Endothelial cell of umbilical vein (primary cell): ENCODE measurements around the gene NCKAP5. TPM values are rescaled to one million over a fixed set of nuclear protein-coding genes. Genes with fewer than 3 reads are reported as not detected.

Experiments used
- BruUV-seq: library from RNA; stranded (reverse); fragments of 400-500 nt; replicated peaks from 2 replicates; lab custom pipeline; 2021; lab: Mats Ljungman, UMichigan
- CTCF ChIA-PET: fragments of 300-600, 350-600 bp; sonication (Branson Sonifier 250); formaldehyde crosslinking; loops from one replicate; lab custom pipeline; 2021; ENCODE audit warnings: antibody characterized with exemption, inconsistent platforms; lab: Charles Lee
- POLR2A ChIA-PET: fragments of 300-600, 350-600 bp; sonication (Branson Sonifier 250); formaldehyde crosslinking; loops from one replicate; lab custom pipeline; 2021; ENCODE audit warnings: antibody characterized with exemption, inconsistent platforms; lab: Charles Lee
- DNase-seq: peaks from one replicate; pipeline ENCODE4 v3.0.0-alpha.2; 2011; ENCODE audit warnings: low read depth, low spot score
- FAIRE-seq: peaks from 2 replicates; lab custom pipeline; 2011; peaks lifted over from hg19 to GRCh38; lab: Jason Lieb, UNC
- H2AFZ ChIP-seq: 2 replicates; pipeline ENCODE4 v1.6.0; 2012; ENCODE audit warnings: low read depth, low read length, control low read depth, inconsistent platforms
- H3K27ac ChIP-seq: 2 replicates; pipeline ENCODE4 v1.5.1; 2011; ENCODE audit warnings: low read depth, mild to moderate bottlenecking, control low read depth, low read length, moderate library complexity; ENCODE audit not compliant: insufficient read depth
- H3K27me3 ChIP-seq, 2 experiments: 2 replicates each; pipeline versions ENCODE4 v1.6.0 to v1.6.1; 2011; ENCODE audit warnings: low read length in 2 of 2, mixed read lengths in 1 of 2; ENCODE audit not compliant: control insufficient read depth in 2 of 2, insufficient read depth in 2 of 2
- H3K36me3 ChIP-seq, 2 experiments: 2 replicates in 1 of 2; 3 replicates in 1 of 2; pipeline ENCODE4 v1.5.1; 2011; ENCODE audit warnings: low read length in 2 of 2, mild to moderate bottlenecking in 1 of 2, moderate library complexity in 1 of 2; ENCODE audit not compliant: control insufficient read depth in 2 of 2, insufficient read depth in 2 of 2; ENCODE audit errors: extremely low read depth in 1 of 2
- H3K4me1 ChIP-seq: 3 replicates; pipeline ENCODE4 v1.5.1; 2011; ENCODE audit warnings: mild to moderate bottlenecking, low read length; ENCODE audit not compliant: control insufficient read depth, insufficient read depth; ENCODE audit errors: extremely low read depth
- H3K4me2 ChIP-seq: 2 replicates; pipeline ENCODE4 v1.6.1; 2011; ENCODE audit warnings: low read length, control low read depth, mixed read lengths; ENCODE audit not compliant: insufficient read depth
- H3K4me3 ChIP-seq, 3 experiments: fragments of 200-600 bp in 1 of 3; sonication (generic), shearing (Covaris generic) in 1 of 3; replicated peaks in 1 of 3; 2 replicates each; pipeline ENCODE4 v1.5.1; 2011 to 2016; ENCODE audit warnings: control low read depth in 3 of 3, low read length in 3 of 3, mild to moderate bottlenecking in 2 of 3, inconsistent platforms in 1 of 3, low read depth in 1 of 3, moderate library complexity in 1 of 3; ENCODE audit not compliant: insufficient read depth in 1 of 3
- H3K79me2 ChIP-seq: 2 replicates; pipeline ENCODE4 v1.6.0; 2012; ENCODE audit warnings: low read length, inconsistent platforms; ENCODE audit not compliant: control insufficient read depth, insufficient read depth
- H3K9ac ChIP-seq: replicated peaks from 2 replicates; pipeline ENCODE3; 2011; ENCODE audit warnings: low read length, control low read depth; ENCODE audit not compliant: insufficient read depth; ENCODE audit errors: extremely low read depth
- H3K9me1 ChIP-seq: replicated peaks from 3 replicates; pipeline ENCODE4 v1.6.0; 2011; ENCODE audit warnings: mild to moderate bottlenecking, low read length; ENCODE audit not compliant: control insufficient read depth, insufficient read depth; ENCODE audit errors: extremely low read depth
- H3K9me3 ChIP-seq: replicated peaks from 2 replicates; pipeline ENCODE4 v1.5.1; 2012; ENCODE audit warnings: low read length, inconsistent platforms; ENCODE audit not compliant: control insufficient read depth, insufficient read depth
- H4K20me1 ChIP-seq: replicated peaks from 2 replicates; pipeline ENCODE3; 2011; ENCODE audit warnings: mild to moderate bottlenecking, low read length; ENCODE audit not compliant: control insufficient read depth, insufficient read depth; ENCODE audit errors: extremely low read depth
- CTCF ChIP-seq, 2 donors: IDR thresholded peaks; 1 replicate in 1 of 2; 2 replicates in 1 of 2; pipeline ENCODE4 v1.5.1; 2011; ENCODE audit warnings: low read length in 2 of 2, mild to moderate bottlenecking in 2 of 2, moderate library complexity in 2 of 2, control low read depth in 1 of 2, inconsistent platforms in 1 of 2, low read depth in 1 of 2; ENCODE audit not compliant: insufficient read depth in 1 of 2; ENCODE audit errors: extremely low read depth in 1 of 2
- EZH2 ChIP-seq: IDR thresholded peaks from 2 replicates; pipeline ENCODE4 v1.6.1; 2012; ENCODE audit warnings: borderline replicate concordance, low read depth, mild to moderate bottlenecking, moderate library complexity, low read length, inconsistent platforms; ENCODE audit not compliant: severe bottlenecking
- FOS ChIP-seq: IDR thresholded peaks from 2 replicates; pipeline ENCODE4 v1.6.1; 2011; ENCODE audit warnings: mild to moderate bottlenecking, low read length, moderate library complexity, borderline replicate concordance; ENCODE audit not compliant: insufficient read depth
- GATA2 ChIP-seq: IDR thresholded peaks from 2 replicates; pipeline ENCODE4 v1.7.0; 2011; ENCODE audit warnings: low read depth, mild to moderate bottlenecking, moderate library complexity, mixed read lengths, low read length; ENCODE audit not compliant: insufficient read length, insufficient read depth
- JUN ChIP-seq: IDR thresholded peaks from 2 replicates; pipeline ENCODE4 v1.6.1; 2011; ENCODE audit warnings: borderline replicate concordance, low read depth; ENCODE audit not compliant: insufficient read length, insufficient read depth
- MYC ChIP-seq: IDR thresholded peaks from one replicate; pipeline ENCODE4 v1.6.1; 2011; ENCODE audit warnings: mild to moderate bottlenecking, low read depth, low read length
- POLR2A ChIP-seq: IDR thresholded peaks from 2 replicates; pipeline ENCODE4 v1.6.1; 2012; ENCODE audit warnings: low read depth, mild to moderate bottlenecking, control low read depth, low read length
- POLR2AphosphoS5 ChIP-seq: IDR thresholded peaks from 2 replicates; pipeline ENCODE4 v1.6.1; 2012; ENCODE audit warnings: low read depth, mild to moderate bottlenecking, control low read depth, low read length, moderate library complexity; ENCODE audit not compliant: insufficient read depth
- dilution Hi-C: fragments of 300-500 bp; cut with MboI; formaldehyde crosslinking; loops from one replicate; pipeline ENCODE4 v1.15.0; 2019; ENCODE audit warnings: low sequenced_read_pairs; ENCODE audit not compliant: extremely low pct_ligation_motif_present
- intact Hi-C: fragments of 100-400 bp; cut with micrococcal nuclease; formaldehyde crosslinking; loops from one replicate; pipeline ENCODE4 v1.10.0; 2022
- polyA plus RNA-seq, 4 experiments: library from polyadenylated mRNA; depleted of rRNA in 3 of 4; stranded (reverse) in 3 of 4; unstranded in 1 of 4; fragments of >200 nt; gene quantifications; 2 replicates each; pipeline versions ENCODE4 v1.2.1 to v1.2.3, GENCODE V29; 2011 to 2012; ENCODE audit warnings: missing spikeins in 1 of 4
- total RNA-seq: library from RNA; stranded (reverse); gene quantifications from 2 replicates; pipeline ENCODE4 v1.2.3, GENCODE V29; 2021
- TF ChIP-seq, protein P1 (sequence below): IDR thresholded peaks from 2 replicates; pipeline ENCODE4 v1.6.1; 2011; ENCODE audit not compliant: insufficient read depth, insufficient read length

Gene NCKAP5
- total and polyA plus RNA-seq, 2 donors (not counting 3 experiments of a cell fraction or from before 2014, with no cell fraction given): 0.47 to 3.3 TPM

DNA sequence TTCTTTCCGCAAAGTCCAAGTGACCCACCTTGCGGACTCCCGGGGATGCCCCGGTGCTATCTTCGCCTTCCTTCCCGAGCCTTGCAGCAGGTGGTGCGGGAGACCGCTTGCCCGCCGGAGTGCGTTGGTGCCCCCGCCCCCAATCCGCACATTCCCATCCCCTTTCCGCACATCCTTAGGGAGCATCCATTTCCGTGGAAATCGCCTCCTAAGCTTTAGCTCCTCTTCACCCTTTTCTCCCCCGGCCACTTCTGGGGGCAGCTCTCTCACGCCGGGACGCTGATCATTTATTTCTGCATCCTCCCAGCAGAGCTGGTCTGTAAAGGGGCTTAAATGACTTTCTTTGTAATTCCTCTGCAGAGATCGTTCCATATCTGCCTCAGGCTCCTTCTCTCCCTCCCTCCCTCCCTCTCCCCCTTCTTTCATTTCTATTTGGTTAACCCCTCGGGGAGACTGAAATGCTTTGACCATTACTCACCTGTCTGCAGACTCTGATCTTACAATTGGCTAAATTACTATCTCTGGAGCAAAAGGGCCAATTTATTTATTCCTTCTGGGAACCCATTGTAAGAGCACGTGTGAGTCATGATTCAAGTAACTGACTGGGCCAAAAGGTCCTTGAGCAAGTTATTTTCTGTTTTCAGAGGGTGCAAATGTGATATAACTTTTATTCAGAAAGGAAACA, 897.0 kb downstream of the NCKAP5 start:
- BruUV-seq: no TSS peak
- TF ChIP-seq POLR2AphosphoS5 (no peak), CTCF (IDR thresholded peaks at IDR 0.05; ENCODE audit: extremely low read depth in 1 of 2, insufficient read depth in 1 of 2, low read depth in 1 of 2, low read length in 2 of 2) (no peak), JUN (peak; percentile 47), POLR2A (peak; percentile 46), FOS (peak; percentile 93), EZH2 (no peak), MYC (no peak), GATA2 (peak; percentile 59)
- TF ChIP-seq, protein P1, sequence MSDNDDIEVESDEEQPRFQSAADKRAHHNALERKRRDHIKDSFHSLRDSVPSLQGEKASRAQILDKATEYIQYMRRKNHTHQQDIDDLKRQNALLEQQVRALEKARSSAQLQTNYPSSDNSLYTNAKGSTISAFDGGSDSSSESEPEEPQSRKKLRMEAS: peak; percentile 29
- no peaks in the 10 kb centered on the region for H3K9me1 ChIP-seq

More for the DNA sequence above, 897.0 kb downstream of the NCKAP5 start:
- dilution Hi-C loops: no loop called here
- ChIA-PET POLR2A (no interaction called here), CTCF (no interaction called here)
- H3K4me2 ChIP-seq: peak overlapping the region; percentile 76
- intact Hi-C loops: loop anchor here (1.0 to 5.0 kb wide), 7 partner anchors 20 to 1171 kb away; no protein-coding TSS in a partner anchor
- FAIRE-seq (peak; percentile 93), DNase-seq (peak; percentile 86)
- H3K9me3 ChIP-seq: no peaks in the 10 kb centered on the region
- no peaks in the 10 kb centered on the region for H3K36me3 ChIP-seq
- peaks cover 10% of the 10 kb centered on the region for H3K79me2 ChIP-seq
- peaks cover 29% of the 10 kb centered on the region for H3K4me1 ChIP-seq
- H3K4me3 ChIP-seq: peak overlapping the region; percentile 55 to 76 (median 75)
- H3K9ac ChIP-seq: peak overlapping the region; percentile 59
- H4K20me1 ChIP-seq: no peaks in the 10 kb centered on the region
- peak overlapping the region; percentile 69 for H3K27ac ChIP-seq
- no peaks in the 10 kb centered on the region for H3K27me3 ChIP-seq
- H2AFZ ChIP-seq: peak overlapping the region; percentile 73
